Measurements from ENCODE around the gene COL8A1.

DNA sequence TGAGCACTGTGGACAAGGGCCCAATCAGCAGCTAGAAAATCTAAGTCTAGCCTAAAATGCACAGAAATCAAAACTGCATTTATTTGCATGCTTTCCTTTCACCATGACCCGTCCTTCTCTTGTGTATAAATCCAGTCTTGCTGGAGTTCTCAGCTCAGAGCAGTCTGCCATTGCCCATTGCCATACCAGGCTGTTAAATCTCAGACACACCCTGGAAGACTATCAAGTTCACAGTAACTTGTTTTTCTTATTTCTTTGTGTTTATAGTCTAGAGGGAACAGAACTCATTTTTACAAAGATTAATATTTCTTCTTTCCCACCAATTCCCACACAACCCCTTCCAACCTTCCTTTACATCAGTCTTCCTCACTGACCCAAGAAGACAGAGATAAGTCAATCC, 85.9 kb downstream of the COL8A1 start:
- TF ChIP-seq, protein P1, sequence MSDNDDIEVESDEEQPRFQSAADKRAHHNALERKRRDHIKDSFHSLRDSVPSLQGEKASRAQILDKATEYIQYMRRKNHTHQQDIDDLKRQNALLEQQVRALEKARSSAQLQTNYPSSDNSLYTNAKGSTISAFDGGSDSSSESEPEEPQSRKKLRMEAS (CRISPR knock-in tag; IDR thresholded peaks at IDR 0.05) = no peak
- TF ChIP-seq, protein P2, sequence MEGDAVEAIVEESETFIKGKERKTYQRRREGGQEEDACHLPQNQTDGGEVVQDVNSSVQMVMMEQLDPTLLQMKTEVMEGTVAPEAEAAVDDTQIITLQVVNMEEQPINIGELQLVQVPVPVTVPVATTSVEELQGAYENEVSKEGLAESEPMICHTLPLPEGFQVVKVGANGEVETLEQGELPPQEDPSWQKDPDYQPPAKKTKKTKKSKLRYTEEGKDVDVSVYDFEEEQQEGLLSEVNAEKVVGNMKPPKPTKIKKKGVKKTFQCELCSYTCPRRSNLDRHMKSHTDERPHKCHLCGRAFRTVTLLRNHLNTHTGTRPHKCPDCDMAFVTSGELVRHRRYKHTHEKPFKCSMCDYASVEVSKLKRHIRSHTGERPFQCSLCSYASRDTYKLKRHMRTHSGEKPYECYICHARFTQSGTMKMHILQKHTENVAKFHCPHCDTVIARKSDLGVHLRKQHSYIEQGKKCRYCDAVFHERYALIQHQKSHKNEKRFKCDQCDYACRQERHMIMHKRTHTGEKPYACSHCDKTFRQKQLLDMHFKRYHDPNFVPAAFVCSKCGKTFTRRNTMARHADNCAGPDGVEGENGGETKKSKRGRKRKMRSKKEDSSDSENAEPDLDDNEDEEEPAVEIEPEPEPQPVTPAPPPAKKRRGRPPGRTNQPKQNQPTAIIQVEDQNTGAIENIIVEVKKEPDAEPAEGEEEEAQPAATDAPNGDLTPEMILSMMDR (IDR thresholded peaks at IDR 0.05 in 2 of 3, conservative IDR thresholded peaks at IDR 0.05 in 1 of 3; ENCODE audit: insufficient read depth in 2 of 3, low read depth in 1 of 3, low read length in 3 of 3) = no peak
- TF ChIP-seq, protein P3, sequence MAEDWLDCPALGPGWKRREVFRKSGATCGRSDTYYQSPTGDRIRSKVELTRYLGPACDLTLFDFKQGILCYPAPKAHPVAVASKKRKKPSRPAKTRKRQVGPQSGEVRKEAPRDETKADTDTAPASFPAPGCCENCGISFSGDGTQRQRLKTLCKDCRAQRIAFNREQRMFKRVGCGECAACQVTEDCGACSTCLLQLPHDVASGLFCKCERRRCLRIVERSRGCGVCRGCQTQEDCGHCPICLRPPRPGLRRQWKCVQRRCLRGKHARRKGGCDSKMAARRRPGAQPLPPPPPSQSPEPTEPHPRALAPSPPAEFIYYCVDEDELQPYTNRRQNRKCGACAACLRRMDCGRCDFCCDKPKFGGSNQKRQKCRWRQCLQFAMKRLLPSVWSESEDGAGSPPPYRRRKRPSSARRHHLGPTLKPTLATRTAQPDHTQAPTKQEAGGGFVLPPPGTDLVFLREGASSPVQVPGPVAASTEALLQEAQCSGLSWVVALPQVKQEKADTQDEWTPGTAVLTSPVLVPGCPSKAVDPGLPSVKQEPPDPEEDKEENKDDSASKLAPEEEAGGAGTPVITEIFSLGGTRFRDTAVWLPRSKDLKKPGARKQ (CRISPR knock-in tag; IDR thresholded peaks at IDR 0.05) = no peak
- no peak for TF ChIP-seq BHLHE40 (IDR thresholded peaks at IDR 0.05; ENCODE audit: low read length)
- no peak for TF ChIP-seq EGR1 (conservative IDR thresholded peaks at IDR 0.05)
- no peak for TF ChIP-seq CC2D1A (IDR thresholded peaks at IDR 0.05)
- TF ChIP-seq POLR2A (conservative IDR thresholded peaks at IDR 0.05) = no peak
- no peak for TF ChIP-seq ZBTB1 (CRISPR knock-in tag; IDR thresholded peaks at IDR 0.05; ENCODE audit: borderline replicate concordance, low read depth)
- TF ChIP-seq RFX5 (IDR thresholded peaks at IDR 0.05; ENCODE audit: low read depth, low read length) = no peak
- no peak for TF ChIP-seq ZKSCAN1 (IDR thresholded peaks at IDR 0.05; ENCODE audit: low read depth, low read length)
- TF ChIP-seq RNF2 (IDR thresholded peaks at IDR 0.05) = no peak
- TF ChIP-seq, protein P4, sequence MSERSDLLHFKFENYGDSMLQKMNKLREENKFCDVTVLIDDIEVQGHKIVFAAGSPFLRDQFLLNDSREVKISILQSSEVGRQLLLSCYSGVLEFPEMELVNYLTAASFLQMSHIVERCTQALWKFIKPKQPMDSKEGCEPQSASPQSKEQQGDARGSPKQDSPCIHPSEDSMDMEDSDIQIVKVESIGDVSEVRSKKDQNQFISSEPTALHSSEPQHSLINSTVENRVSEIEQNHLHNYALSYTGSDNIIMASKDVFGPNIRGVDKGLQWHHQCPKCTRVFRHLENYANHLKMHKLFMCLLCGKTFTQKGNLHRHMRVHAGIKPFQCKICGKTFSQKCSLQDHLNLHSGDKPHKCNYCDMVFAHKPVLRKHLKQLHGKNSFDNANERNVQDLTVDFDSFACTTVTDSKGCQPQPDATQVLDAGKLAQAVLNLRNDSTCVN (CRISPR knock-in tag; IDR thresholded peaks at IDR 0.05) = no peak
- no peak for TF ChIP-seq PTBP1 (IDR thresholded peaks at IDR 0.05; ENCODE audit: low read depth, low read length)
